Gastroesophageal sphincter (tissue), 4 donors: Measurements from ENCODE around the gene CEP83. TPM values are rescaled to one million over a fixed set of nuclear protein-coding genes. Genes with fewer than 3 reads are reported as not detected.
"Not testable (repeated sequence)": the region's sequence is repeated elsewhere in the genome, so short reads cannot be mapped to it uniquely, and the experiment has no call there.

ENCODE experiments used
- ATAC-seq: fragments of 150-250 bp; one replicate; pipeline ENCODE4 v1.9.1; 2016; ENCODE audit warnings: mild to moderate bottlenecking, moderate library complexity
- H3K27ac ChIP-seq, 4 donors: fragments of 200-600 bp; sonication (generic) in 3 of 4; 1 replicate in 3 of 4; 2 replicates in 1 of 4; pipeline ENCODE4 v1.5.1; 2016 to 2019
- H3K27me3 ChIP-seq: fragments of 200-600 bp; sonication (generic); one replicate; pipeline ENCODE4 v1.5.1; 2019
- H3K36me3 ChIP-seq, 2 donors: fragments of 200-600 bp; sonication (generic); one replicate each; pipeline ENCODE4 v1.5.1; 2019; ENCODE audit warnings: control low read depth in 1 of 2
- H3K4me1 ChIP-seq, 3 donors: fragments of 200-600 bp; sonication (generic); 1 replicate in 2 of 3; 2 replicates in 1 of 3; pipeline ENCODE4 v1.5.1; 2016 to 2019; ENCODE audit warnings: control low read depth in 2 of 3
- H3K4me3 ChIP-seq, 2 donors: fragments of 200-600 bp; sonication (generic); one replicate each; pipeline ENCODE4 v1.5.1; 2019; ENCODE audit warnings: mild to moderate bottlenecking in 1 of 2, moderate library complexity in 1 of 2
- H3K9me3 ChIP-seq, 3 donors: fragments of 200-600 bp; sonication (generic); one replicate each; pipeline ENCODE4 v1.5.1; 2017 to 2019; ENCODE audit warnings: control low read depth in 2 of 3
- CTCF ChIP-seq, 4 experiments: fragments of 200-600 bp in 2 of 4; fragments of 450-650 bp in 2 of 4; sonication (generic) in 1 of 4; IDR thresholded peaks; one replicate each; pipeline ENCODE4 v1.5.1; 2017 to 2019; ENCODE audit warnings: antibody characterized with exemption in 4 of 4, mild to moderate bottlenecking in 2 of 4, moderate library complexity in 2 of 4
- EP300 ChIP-seq: sonication (generic); formaldehyde crosslinking; IDR thresholded peaks from one replicate; pipeline ENCODE4 v1.6.1; 2017; ENCODE audit warnings: antibody characterized with exemption, mild to moderate bottlenecking
- POLR2A ChIP-seq, 2 donors: fragments of 450-650 bp; IDR thresholded peaks; one replicate each; pipeline ENCODE4 v1.6.1; 2017; ENCODE audit warnings: antibody characterized with exemption in 2 of 2, mild to moderate bottlenecking in 2 of 2, moderate library complexity in 1 of 2
- POLR2AphosphoS5 ChIP-seq: sonication (generic); formaldehyde crosslinking; IDR thresholded peaks from one replicate; pipeline ENCODE4 v1.6.1; 2017; ENCODE audit warnings: antibody characterized with exemption
- WGBS, 2 donors: methylation state at CpG; one replicate each; pipeline ENCODE4 v1.1.5; 2018; ENCODE audit warnings: low coverage in 1 of 2; 5-methylcytosine and 5-hydroxymethylcytosine counted together
- total RNA-seq, 4 donors: library from RNA; depleted of rRNA; stranded (reverse); fragments of >200 nt; gene quantifications; one replicate each; pipeline ENCODE4 v1.1.0, GENCODE V29; 2016

The CEP83 gene
- total RNA-seq, 4 donors from 2014 or later: 6.3 to 24.8 (median 11.3) TPM

GRCh38 chr12:94326727-94327126 lies 132.9 kb downstream of the CEP83 start:
- no peak for ATAC-seq
- Histone ChIP-seq H3K27ac (no peak overlapping the region), H3K27me3 (no peaks in the 10 kb centered on the region), H3K4me1 (no peaks in the 10 kb centered on the region), H3K9me3 (no peaks in the 10 kb centered on the region), H3K4me3 (no peak overlapping the region), H3K36me3 (peaks cover 0 to 64% of the 10 kb centered on the region in 2 donors)
- TF ChIP-seq CTCF (IDR thresholded peaks at IDR 0.05): no peak
- no peak for TF ChIP-seq POLR2A (IDR thresholded peaks at IDR 0.05)
- TF ChIP-seq EP300: no peak
- TF ChIP-seq POLR2AphosphoS5: no peak

GRCh38 chr12:94326234-94326633 lies 133.4 kb downstream of the CEP83 start:
- 83% methylated on average over 1 of the region's 1 CpG; no CpG with 5 or more reads in 1 of the 2 donors for WGBS, 2 donors
- peaks cover 0 to 64% of the 10 kb centered on the region in 2 donors for H3K36me3 ChIP-seq

GRCh38 chr12:94322346-94322745 lies 137.3 kb downstream of the CEP83 start:
- WGBS, 2 donors: 100% methylated on average over 1 of the region's 2 CpGs; no CpG with 5 or more reads in 1 of the 2 donors
- H3K4me1 ChIP-seq: no peaks in the 10 kb centered on the region
- H3K9me3 ChIP-seq: peaks cover 0 to 11% (median 0%) of the 10 kb centered on the region in 3 donors
- no peak overlapping the region for H3K27ac ChIP-seq
- no peaks in the 10 kb centered on the region for H3K27me3 ChIP-seq
- no peak overlapping the region for H3K4me3 ChIP-seq
- TF ChIP-seq CTCF (IDR thresholded peaks at IDR 0.05): no peak
- TF ChIP-seq POLR2AphosphoS5: no peak
- TF ChIP-seq EP300: no peak
- ATAC-seq: no peak
- peaks cover 0 to 46% of the 10 kb centered on the region in 2 donors for H3K36me3 ChIP-seq

More at GRCh38 chr12:94326234-94326633, 133.4 kb downstream of the CEP83 start:
- no peak overlapping the region for H3K4me3 ChIP-seq
- no peak overlapping the region for H3K27ac ChIP-seq
- ATAC-seq: no peak
- TF ChIP-seq POLR2AphosphoS5: no peak
- TF ChIP-seq EP300: no peak
- TF ChIP-seq POLR2A (IDR thresholded peaks at IDR 0.05): no peak
- no peak for TF ChIP-seq CTCF (IDR thresholded peaks at IDR 0.05)
- no peaks in the 10 kb centered on the region for H3K27me3 ChIP-seq
- H3K9me3 ChIP-seq: no peaks in the 10 kb centered on the region
- no peaks in the 10 kb centered on the region for H3K4me1 ChIP-seq

GRCh38 chr12:94320109-94320508 lies 139.6 kb downstream of the CEP83 start:
- H3K9me3 ChIP-seq: peaks cover 0 to 11% (median 0%) of the 10 kb centered on the region in 3 donors
- no peak overlapping the region for H3K4me3 ChIP-seq
- no peaks in the 10 kb centered on the region for H3K27me3 ChIP-seq
- TF ChIP-seq EP300: no peak
- no peak for TF ChIP-seq POLR2AphosphoS5
- TF ChIP-seq CTCF (IDR thresholded peaks at IDR 0.05): no peak
- no peak for TF ChIP-seq POLR2A (IDR thresholded peaks at IDR 0.05)
- ATAC-seq: no peak
- peaks cover 0 to 31% of the 10 kb centered on the region in 2 donors for H3K36me3 ChIP-seq
- no peaks in the 10 kb centered on the region for H3K4me1 ChIP-seq
- H3K27ac ChIP-seq: no peak overlapping the region

GRCh38 chr12:94318181-94318580 lies 141.5 kb downstream of the CEP83 start:
- no peaks in the 10 kb centered on the region for H3K4me1 ChIP-seq

GRCh38 chr12:94316600-94316999 lies 143.1 kb downstream of the CEP83 start:
- not testable (repeated sequence) for H3K27me3 ChIP-seq, H3K4me1 ChIP-seq, H3K27ac ChIP-seq, H3K4me3 ChIP-seq, ATAC-seq, H3K36me3 ChIP-seq
- peaks cover 0 to 11% (median 0%) of the 10 kb centered on the region in 3 donors for H3K9me3 ChIP-seq
- WGBS, 2 donors: 96% methylated on average over 2 of the region's 2 CpGs; no CpG with 5 or more reads in 1 of the 2 donors

More at GRCh38 chr12:94318181-94318580, 141.5 kb downstream of the CEP83 start:
- peaks cover 0 to 20% of the 10 kb centered on the region in 2 donors for H3K36me3 ChIP-seq
- no peak overlapping the region for H3K4me3 ChIP-seq
- 55 to 83% methylated on average over 1 of the region's 1 CpG for WGBS, 2 donors
- no peak overlapping the region for H3K27ac ChIP-seq
- TF ChIP-seq POLR2AphosphoS5 (no peak), EP300 (no peak), POLR2A (IDR thresholded peaks at IDR 0.05) (no peak), CTCF (IDR thresholded peaks at IDR 0.05) (no peak)
- ATAC-seq: no peak
- peaks cover 0 to 11% (median 0%) of the 10 kb centered on the region in 3 donors for H3K9me3 ChIP-seq
- H3K27me3 ChIP-seq: no peaks in the 10 kb centered on the region
